AG09319 (cell line): ENCODE data around the gene NPAT.

ENCODE experiments used
- DNase-seq: peaks from one replicate; pipeline ENCODE4 v3.0.0-alpha.2; 2010; ENCODE audit warnings: low read depth; ENCODE audit errors: extremely low read depth
- TF ChIP-seq, protein P1 (sequence below): IDR thresholded peaks from 2 replicates; pipeline ENCODE4 v1.5.1; 2011; ENCODE audit warnings: low read depth, mild to moderate bottlenecking, inconsistent platforms, low read length, moderate library complexity

The NPAT gene

DNA sequence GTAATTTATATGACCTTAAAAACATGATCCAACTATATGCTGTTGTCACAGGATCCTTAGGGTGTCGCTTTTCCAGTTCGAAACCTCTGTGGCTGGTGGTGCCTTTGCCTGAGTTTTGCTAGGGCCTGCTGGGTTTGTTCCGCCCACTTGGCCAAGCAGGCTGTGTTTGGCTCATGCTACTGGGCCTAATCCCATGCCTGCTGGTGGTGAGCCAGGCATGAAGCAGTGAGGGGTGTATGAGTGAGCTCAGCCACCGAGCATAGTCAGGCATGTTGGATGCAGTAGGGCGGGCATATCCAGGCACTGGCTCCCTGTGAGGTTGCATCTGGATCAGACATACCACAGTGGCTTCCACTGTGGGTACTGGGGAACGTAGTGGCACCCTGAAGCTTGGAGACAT lies 16.3 kb downstream of the NPAT start:
- no peak for DNase-seq
- TF ChIP-seq, protein P1, sequence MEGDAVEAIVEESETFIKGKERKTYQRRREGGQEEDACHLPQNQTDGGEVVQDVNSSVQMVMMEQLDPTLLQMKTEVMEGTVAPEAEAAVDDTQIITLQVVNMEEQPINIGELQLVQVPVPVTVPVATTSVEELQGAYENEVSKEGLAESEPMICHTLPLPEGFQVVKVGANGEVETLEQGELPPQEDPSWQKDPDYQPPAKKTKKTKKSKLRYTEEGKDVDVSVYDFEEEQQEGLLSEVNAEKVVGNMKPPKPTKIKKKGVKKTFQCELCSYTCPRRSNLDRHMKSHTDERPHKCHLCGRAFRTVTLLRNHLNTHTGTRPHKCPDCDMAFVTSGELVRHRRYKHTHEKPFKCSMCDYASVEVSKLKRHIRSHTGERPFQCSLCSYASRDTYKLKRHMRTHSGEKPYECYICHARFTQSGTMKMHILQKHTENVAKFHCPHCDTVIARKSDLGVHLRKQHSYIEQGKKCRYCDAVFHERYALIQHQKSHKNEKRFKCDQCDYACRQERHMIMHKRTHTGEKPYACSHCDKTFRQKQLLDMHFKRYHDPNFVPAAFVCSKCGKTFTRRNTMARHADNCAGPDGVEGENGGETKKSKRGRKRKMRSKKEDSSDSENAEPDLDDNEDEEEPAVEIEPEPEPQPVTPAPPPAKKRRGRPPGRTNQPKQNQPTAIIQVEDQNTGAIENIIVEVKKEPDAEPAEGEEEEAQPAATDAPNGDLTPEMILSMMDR: no peak

- no peak for DNase-seq
- TF ChIP-seq, protein P1: no peak
Measured at GRCh38 chr11:108204929-108205499, 17.4 kb downstream of the NPAT start.

GRCh38 chr11:108204376-108204775 lies 18.1 kb downstream of the NPAT start:
- TF ChIP-seq, protein P1: no peak
- no peak for DNase-seq

DNA sequence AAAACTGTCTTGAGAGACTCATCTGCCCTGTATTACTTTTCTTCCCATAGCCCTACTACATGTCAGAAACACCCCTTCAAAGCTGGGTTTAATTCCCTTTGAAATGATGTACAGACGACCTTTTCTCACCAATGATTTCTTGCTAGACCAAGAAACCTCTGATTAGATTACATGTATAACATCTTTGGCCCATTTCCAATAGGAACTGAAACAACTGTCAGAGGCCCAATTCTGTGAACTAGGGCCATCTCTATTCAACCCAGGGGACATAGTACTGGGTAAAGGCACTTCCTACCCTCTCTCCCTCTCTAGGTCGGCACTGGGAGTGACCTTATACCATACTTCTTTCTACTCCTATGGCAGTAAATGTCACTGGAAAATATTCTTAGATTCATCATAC lies 19.4 kb downstream of the NPAT start:
- TF ChIP-seq, protein P1: no peak
- DNase-seq: no peak

DNA sequence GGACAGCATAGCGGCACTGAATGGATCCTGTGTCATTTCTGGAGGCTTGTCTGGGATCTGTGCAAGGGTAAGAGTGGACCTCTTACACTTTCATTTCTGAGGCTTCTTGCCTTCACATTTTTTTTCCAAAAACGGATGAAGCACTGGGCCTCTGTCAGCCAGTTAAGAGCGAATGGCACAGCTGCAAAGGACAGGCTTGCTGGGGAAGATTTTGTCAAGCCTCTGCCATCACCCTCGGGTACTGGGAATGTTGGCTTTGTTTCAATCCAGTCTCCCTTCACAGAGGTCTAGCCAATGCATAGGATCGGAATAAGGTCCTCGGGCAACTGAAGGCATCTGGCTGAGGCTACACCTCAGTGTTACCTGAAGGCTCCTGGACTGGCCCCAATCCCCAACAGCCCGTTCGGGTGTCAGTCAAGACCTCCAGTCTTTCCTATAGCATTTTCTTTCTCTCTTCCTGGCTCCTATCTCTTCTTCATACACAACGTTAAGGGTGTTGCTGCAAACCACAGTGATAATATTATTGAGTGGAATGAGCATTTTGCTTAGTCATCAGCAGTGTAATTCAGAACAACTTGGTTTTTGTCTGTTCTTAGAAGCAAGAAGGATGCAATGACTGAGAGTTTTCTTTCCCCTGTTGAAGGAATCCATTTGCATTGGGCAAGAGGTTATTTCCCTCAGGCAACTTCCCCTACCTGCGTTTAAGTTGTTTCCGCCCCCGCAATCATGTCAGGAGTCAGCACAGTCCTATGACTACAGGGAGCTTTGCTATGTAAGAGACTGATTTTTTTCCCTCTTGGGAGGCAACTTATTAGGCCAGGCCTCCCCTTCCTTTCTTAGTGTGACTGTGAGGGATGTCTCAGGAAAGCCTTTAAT lies 22.8 kb downstream of the NPAT start:
- TF ChIP-seq, protein P1: no peak
- DNase-seq: no peak

GRCh38 chr11:108198833-108199232 lies 23.6 kb downstream of the NPAT start:
- TF ChIP-seq, protein P1: no peak
- DNase-seq: no peak

GRCh38 chr11:108197351-108197750 lies 25.1 kb downstream of the NPAT start:
- no peak for DNase-seq
- TF ChIP-seq, protein P1: no peak
